K562 (cell line): ENCODE results near the gene KPNB1. TPM values are rescaled to one million over a fixed set of nuclear protein-coding genes. Genes with fewer than 3 reads are reported as not detected.
A peak's percentile ranks its signal among the peaks of the same experiment; 100 is the strongest.

Experiments
- DDX20 ChIP-seq: fragments of 450-650 bp; IDR thresholded peaks from 2 replicates; pipeline ENCODE4 v1.6.1; 2016; ENCODE audit warnings: missing genetic modification characterization, low read depth, mild to moderate bottlenecking, missing compliant biosample characterization, moderate library complexity
- E2F3 ChIP-seq: fragments of 250-450 bp; sonication (Bioruptor Pico); IDR thresholded peaks from 2 replicates; pipeline ENCODE4 v1.4.0; 2020; ENCODE audit warnings: mild to moderate bottlenecking
- KDM5B ChIP-seq: fragments of 200-600 bp; sonication (generic); IDR thresholded peaks from 2 replicates; pipeline ENCODE4 v1.6.1; 2012; ENCODE audit warnings: low read depth, mild to moderate bottlenecking, moderate library complexity, low read length, control low read depth, inconsistent platforms; ENCODE audit not compliant: insufficient replicate concordance
- MCM5 ChIP-seq: fragments of 450-650 bp; IDR thresholded peaks from 2 replicates; pipeline ENCODE4 v1.6.1; 2016; ENCODE audit warnings: low read depth
- NCOA2 ChIP-seq, 2 experiments: fragments of 450-650 bp; IDR thresholded peaks; 2 replicates each; pipeline ENCODE4 v1.6.1; 2018; ENCODE audit warnings: mild to moderate bottlenecking in 2 of 2, moderate library complexity in 1 of 2; ENCODE audit not compliant: partially characterized antibody in 2 of 2
- NR3C1 ChIP-seq: sonication (generic); formaldehyde crosslinking; IDR thresholded peaks from 2 replicates; pipeline ENCODE4 v1.8.1; 2022; ENCODE audit warnings: missing genetic modification reagents
- PCBP2 ChIP-seq: fragments of 200-400 bp; formaldehyde crosslinking; IDR thresholded peaks from 2 replicates; pipeline ENCODE4 v1.6.1; 2018; ENCODE audit warnings: low read length, low read depth, mild to moderate bottlenecking, moderate library complexity; ENCODE audit not compliant: poor library complexity, severe bottlenecking
- RBM15 ChIP-seq: fragments of 200-400 bp; formaldehyde crosslinking; IDR thresholded peaks from 2 replicates; pipeline ENCODE4 v1.6.1; 2018; ENCODE audit warnings: mild to moderate bottlenecking, low read length, moderate library complexity; ENCODE audit not compliant: insufficient read depth
- RFX7 ChIP-seq: fragments of 250-450 bp; sonication (Bioruptor Pico); IDR thresholded peaks from 2 replicates; pipeline ENCODE4 v1.5.1; 2021; ENCODE audit warnings: mild to moderate bottlenecking
- SMAD2 ChIP-seq: fragments of 150-350 bp; IDR thresholded peaks from 2 replicates; pipeline ENCODE4 v1.6.1; 2014; ENCODE audit warnings: low read depth, mild to moderate bottlenecking, low read length
- polyA plus RNA-seq, 8 experiments: library from polyadenylated mRNA; depleted of rRNA in 4 of 8; stranded (reverse) in 5 of 8; unstranded in 3 of 8; fragments of >200 nt; fragmentation: Nextera tagmentation in 2 of 8; fragmentation: Illumina TruSeq in 1 of 8; extraction: Ambion mirVana in 2 of 8; extraction: Trizol in 1 of 8; gene quantifications; 2 replicates each; pipeline versions ENCODE4 v1.2.1 to v1.2.3, GENCODE V29; 2011 to 2014; ENCODE audit warnings: inconsistent platforms in 1 of 8, missing spikeins in 1 of 8
- total RNA-seq, 7 experiments: library from RNA; depleted of rRNA in 6 of 7; stranded (reverse); fragments of >200 nt in 6 of 7; fragmentation: Illumina TruSeq in 2 of 7; extraction: Trizol in 2 of 7; gene quantifications; 2 replicates each; pipeline versions ENCODE4 v1.2.1 to v1.2.3, GENCODE V29; 2011 to 2021; ENCODE audit warnings: low replicate concordance in 1 of 7
- TF ChIP-seq, protein P1 (sequence below): sonication (generic); formaldehyde crosslinking; IDR thresholded peaks from 2 replicates; pipeline ENCODE4 v1.8.1; 2023; ENCODE audit warnings: missing genetic modification reagents, mild to moderate bottlenecking, borderline replicate concordance
- TF ChIP-seq, protein P2 (sequence below): IDR thresholded peaks from 2 replicates; pipeline ENCODE4 v1.6.1; 2016; ENCODE audit warnings: missing genetic modification characterization, missing compliant biosample characterization
- TF ChIP-seq, protein P3 (sequence below): fragments of 450-650 bp; formaldehyde crosslinking; IDR thresholded peaks from 2 replicates; pipeline ENCODE4 v1.4.0; 2020; ENCODE audit warnings: mild to moderate bottlenecking, moderate library complexity
- TF ChIP-seq, protein P4 (sequence below): fragments of 450-650 bp; IDR thresholded peaks from 2 replicates; pipeline ENCODE4 v1.6.1; 2016
- TF ChIP-seq, protein P5 (sequence below): fragments of 250-450 bp; sonication (Bioruptor Pico); IDR thresholded peaks from 2 replicates; pipeline ENCODE4 v1.8.0; 2022; ENCODE audit warnings: moderate library complexity, mild to moderate bottlenecking, inconsistent platforms

KPNB1 gene
- total and polyA plus RNA-seq, 9 of the 15 experiments (the other 6 are each of a cell fraction or from before 2014, with no cell fraction given) = 154 to 622 (median 354) TPM

DNA sequence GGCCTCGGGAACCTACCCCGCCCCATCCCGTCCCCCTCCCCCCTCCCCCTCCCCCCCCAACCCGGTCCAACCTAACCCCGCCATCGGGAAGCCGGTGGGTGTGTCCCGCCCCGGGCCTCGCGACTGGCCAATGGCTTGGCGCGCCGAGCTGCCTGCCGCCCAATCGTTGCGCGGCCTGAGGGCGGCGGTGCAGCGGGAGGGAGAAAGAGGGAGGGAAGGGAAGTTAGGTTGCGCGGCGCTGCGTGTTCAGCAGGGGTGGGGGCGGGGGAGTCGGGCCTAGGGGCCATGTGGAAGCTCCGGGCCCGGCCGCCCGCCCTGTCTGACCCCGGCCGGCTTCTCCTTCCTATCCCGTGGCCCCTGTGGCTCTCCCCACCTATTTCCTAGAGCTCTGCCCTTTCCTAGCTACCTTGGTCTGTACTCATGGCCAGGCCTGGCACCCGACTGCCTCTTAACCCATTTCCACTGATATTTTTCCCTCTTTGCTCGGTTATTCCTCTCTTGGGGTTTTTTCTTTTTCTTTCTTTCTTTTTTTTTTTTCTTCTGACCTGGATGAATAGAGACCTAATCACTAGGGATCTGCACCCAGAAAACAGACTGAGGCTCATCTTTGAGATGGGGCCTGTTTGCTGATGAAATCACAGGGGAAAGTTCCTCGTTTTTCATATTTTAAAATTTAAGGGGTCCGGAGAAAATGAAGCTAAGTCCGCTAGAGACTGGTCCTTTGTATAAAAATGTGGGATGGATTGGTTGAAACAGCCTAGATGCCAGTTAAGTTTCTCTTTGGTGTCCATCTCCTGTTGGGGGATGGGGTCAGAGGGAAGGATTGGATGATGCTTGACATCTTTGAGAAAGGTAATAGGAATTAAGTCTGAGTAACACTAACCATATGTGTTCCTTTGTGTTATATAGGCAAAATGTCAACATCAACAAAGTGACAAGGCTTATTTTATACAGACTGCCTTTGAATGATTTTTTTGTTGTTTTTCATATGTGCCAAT, 1.1 kb downstream of the KPNB1 start (continued):
- TF ChIP-seq, protein P1, sequence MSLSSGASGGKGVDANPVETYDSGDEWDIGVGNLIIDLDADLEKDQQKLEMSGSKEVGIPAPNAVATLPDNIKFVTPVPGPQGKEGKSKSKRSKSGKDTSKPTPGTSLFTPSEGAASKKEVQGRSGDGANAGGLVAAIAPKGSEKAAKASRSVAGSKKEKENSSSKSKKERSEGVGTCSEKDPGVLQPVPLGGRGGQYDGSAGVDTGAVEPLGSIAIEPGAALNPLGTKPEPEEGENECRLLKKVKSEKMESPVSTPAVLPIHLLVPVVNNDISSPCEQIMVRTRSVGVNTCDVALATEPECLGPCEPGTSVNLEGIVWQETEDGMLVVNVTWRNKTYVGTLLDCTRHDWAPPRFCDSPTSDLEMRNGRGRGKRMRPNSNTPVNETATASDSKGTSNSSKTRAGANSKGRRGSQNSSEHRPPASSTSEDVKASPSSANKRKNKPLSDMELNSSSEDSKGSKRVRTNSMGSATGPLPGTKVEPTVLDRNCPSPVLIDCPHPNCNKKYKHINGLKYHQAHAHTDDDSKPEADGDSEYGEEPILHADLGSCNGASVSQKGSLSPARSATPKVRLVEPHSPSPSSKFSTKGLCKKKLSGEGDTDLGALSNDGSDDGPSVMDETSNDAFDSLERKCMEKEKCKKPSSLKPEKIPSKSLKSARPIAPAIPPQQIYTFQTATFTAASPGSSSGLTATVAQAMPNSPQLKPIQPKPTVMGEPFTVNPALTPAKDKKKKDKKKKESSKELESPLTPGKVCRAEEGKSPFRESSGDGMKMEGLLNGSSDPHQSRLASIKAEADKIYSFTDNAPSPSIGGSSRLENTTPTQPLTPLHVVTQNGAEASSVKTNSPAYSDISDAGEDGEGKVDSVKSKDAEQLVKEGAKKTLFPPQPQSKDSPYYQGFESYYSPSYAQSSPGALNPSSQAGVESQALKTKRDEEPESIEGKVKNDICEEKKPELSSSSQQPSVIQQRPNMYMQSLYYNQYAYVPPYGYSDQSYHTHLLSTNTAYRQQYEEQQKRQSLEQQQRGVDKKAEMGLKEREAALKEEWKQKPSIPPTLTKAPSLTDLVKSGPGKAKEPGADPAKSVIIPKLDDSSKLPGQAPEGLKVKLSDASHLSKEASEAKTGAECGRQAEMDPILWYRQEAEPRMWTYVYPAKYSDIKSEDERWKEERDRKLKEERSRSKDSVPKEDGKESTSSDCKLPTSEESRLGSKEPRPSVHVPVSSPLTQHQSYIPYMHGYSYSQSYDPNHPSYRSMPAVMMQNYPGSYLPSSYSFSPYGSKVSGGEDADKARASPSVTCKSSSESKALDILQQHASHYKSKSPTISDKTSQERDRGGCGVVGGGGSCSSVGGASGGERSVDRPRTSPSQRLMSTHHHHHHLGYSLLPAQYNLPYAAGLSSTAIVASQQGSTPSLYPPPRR (CRISPR knock-in tag) = no peak
- TF ChIP-seq PCBP2 (peak; percentile 98), E2F3 (0 out of 2 replicates have a peak, but pooled peaks have one; percentile 11), MCM5 (no peak), SMAD2 (no peak), RBM15 (no peak), NR3C1 (CRISPR knock-in tag) (no peak), NCOA2 (IDR thresholded peaks at IDR 0.05; ENCODE audit: partially characterized antibody in 2 of 2) (no peak), RFX7 (CRISPR knock-in tag) (no peak), DDX20 (tag) (no peak), KDM5B (no peak)
- TF ChIP-seq, protein P2, sequence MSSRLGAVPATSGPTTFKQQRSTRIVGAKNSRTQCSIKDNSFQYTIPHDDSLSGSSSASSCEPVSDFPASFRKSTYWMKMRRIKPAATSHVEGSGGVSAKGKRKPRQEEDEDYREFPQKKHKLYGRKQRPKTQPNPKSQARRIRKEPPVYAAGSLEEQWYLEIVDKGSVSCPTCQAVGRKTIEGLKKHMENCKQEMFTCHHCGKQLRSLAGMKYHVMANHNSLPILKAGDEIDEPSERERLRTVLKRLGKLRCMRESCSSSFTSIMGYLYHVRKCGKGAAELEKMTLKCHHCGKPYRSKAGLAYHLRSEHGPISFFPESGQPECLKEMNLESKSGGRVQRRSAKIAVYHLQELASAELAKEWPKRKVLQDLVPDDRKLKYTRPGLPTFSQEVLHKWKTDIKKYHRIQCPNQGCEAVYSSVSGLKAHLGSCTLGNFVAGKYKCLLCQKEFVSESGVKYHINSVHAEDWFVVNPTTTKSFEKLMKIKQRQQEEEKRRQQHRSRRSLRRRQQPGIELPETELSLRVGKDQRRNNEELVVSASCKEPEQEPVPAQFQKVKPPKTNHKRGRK (tag) = no peak; the same call in 1 of the 2 replicates
- TF ChIP-seq, protein P3, sequence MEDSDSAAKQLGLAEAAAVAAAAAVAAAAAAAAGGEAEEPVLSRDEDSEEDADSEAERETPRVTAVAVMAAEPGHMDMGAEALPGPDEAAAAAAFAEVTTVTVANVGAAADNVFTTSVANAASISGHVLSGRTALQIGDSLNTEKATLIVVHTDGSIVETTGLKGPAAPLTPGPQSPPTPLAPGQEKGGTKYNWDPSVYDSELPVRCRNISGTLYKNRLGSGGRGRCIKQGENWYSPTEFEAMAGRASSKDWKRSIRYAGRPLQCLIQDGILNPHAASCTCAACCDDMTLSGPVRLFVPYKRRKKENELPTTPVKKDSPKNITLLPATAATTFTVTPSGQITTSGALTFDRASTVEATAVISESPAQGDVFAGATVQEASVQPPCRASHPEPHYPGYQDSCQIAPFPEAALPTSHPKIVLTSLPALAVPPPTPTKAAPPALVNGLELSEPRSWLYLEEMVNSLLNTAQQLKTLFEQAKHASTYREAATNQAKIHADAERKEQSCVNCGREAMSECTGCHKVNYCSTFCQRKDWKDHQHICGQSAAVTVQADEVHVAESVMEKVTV (CRISPR knock-in tag) = no peak
- TF ChIP-seq, protein P4, sequence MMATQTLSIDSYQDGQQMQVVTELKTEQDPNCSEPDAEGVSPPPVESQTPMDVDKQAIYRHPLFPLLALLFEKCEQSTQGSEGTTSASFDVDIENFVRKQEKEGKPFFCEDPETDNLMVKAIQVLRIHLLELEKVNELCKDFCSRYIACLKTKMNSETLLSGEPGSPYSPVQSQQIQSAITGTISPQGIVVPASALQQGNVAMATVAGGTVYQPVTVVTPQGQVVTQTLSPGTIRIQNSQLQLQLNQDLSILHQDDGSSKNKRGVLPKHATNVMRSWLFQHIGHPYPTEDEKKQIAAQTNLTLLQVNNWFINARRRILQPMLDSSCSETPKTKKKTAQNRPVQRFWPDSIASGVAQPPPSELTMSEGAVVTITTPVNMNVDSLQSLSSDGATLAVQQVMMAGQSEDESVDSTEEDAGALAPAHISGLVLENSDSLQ = no peak
- TF ChIP-seq, protein P5, sequence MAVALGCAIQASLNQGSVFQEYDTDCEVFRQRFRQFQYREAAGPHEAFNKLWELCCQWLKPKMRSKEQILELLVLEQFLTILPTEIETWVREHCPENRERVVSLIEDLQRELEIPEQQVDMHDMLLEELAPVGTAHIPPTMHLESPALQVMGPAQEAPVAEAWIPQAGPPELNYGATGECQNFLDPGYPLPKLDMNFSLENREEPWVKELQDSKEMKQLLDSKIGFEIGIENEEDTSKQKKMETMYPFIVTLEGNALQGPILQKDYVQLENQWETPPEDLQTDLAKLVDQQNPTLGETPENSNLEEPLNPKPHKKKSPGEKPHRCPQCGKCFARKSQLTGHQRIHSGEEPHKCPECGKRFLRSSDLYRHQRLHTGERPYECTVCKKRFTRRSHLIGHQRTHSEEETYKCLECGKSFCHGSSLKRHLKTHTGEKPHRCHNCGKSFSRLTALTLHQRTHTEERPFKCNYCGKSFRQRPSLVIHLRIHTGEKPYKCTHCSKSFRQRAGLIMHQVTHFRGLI (CRISPR knock-in tag) = no peak
